ENCODE measurements around the gene EGFR. TPM values are rescaled to one million over a fixed set of nuclear protein-coding genes. Genes with fewer than 3 reads are reported as not detected.
A peak's percentile ranks its signal among the peaks of the same experiment; 100 is the strongest.

EGFR gene
- total RNA-seq, 1 experiment from 2014 or later = not detected

DNA sequence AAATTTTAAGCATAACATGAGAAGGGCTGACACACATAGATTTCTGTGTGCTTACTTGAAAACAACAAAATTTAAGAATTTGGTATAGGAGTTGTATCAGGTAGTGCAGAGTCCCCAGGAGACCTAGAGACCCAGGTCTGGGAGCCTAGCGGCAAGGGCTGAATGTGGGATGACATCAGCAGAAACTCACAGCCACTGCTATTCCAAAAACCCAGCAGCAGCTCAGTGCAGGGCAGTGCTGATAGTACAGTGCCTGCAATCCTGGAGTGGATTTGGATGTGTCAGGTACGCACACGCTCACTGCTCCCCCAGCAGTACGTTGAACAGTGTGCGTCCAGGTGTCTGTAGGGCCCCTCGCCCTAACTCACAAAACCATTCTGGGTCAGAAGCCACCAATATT is 87.1 kb downstream of the EGFR start:
- H3K4me2 ChIP-seq (ENCODE audit: low read depth, low read length, poor library complexity, severe bottlenecking) = no peak overlapping the region
- no peak overlapping the region for H3K9ac ChIP-seq (ENCODE audit: low read length)
- no peaks in the 10 kb centered on the region for H3K36me3 ChIP-seq (ENCODE audit: insufficient read depth, low read length)
- peaks cover 19% of the 10 kb centered on the region for H3K4me1 ChIP-seq (ENCODE audit: low read length)
- no peak for DNase-seq
- H3K9me3 ChIP-seq (ENCODE audit: low read length) = no peaks in the 10 kb centered on the region
- no peak overlapping the region for H2AFZ ChIP-seq (ENCODE audit: low read length)
- H3K27me3 ChIP-seq (ENCODE audit: low read length) = no peaks in the 10 kb centered on the region
- no peak overlapping the region for H3K27ac ChIP-seq (ENCODE audit: low read length)
- no peaks in the 10 kb centered on the region for H3K79me2 ChIP-seq (ENCODE audit: low read length)
- H3K4me3 ChIP-seq (ENCODE audit: low read length) = no peak overlapping the region
- H3K9me2 ChIP-seq (replicated peaks; ENCODE audit: insufficient read depth, low read length) = no peaks in the 10 kb centered on the region
- H4K20me1 ChIP-seq (ENCODE audit: insufficient read depth, low read depth, low read length) = no peaks in the 10 kb centered on the region

DNA sequence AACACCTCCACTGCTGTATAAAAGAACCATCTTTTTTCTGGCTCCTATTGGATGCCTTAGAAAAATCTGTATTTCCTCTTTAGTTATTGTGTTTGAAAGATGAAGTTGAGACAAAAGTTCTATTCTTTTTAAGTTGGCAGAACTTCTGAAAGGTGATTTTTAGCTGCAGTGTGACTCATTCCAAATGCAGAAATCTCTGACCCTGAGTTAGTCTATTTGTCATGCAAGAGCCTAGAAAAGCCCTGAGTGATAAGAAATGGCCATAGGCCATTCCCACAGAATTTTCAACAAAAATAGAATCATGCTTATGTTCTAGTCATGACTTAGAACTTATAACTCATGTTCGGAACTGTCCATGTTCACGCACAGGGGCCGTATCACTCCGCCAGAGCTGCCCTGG is 89.1 kb downstream of the EGFR start:
- Histone ChIP-seq H3K9ac (ENCODE audit: low read length) (no peak overlapping the region), H3K4me2 (ENCODE audit: low read depth, low read length, poor library complexity, severe bottlenecking) (peak overlapping the region; percentile 10), H3K79me2 (ENCODE audit: low read length) (no peaks in the 10 kb centered on the region)

DNA sequence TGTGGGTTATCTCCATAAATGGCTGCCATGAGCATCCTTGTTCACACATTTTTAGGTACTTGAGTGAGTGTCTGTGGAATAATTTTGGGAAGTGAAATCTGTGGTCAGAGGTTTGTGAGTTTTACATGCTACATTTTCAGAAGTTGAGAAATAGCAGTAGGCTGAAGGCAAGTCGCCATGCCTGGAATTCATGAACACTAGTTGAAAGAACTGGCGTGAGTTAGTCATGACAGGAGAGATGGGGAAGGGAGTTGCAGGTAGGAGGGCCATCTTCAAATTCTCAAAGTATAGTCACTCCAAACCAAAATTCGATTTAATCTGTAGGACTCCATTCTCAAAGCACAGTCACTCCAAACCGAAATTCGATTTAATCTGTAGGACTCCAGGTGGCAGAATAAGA is 89.6 kb downstream of the EGFR start:
- H3K27me3 ChIP-seq (ENCODE audit: low read length) = no peaks in the 10 kb centered on the region
- H3K4me3 ChIP-seq (ENCODE audit: low read length) = no peak overlapping the region
- H3K9ac ChIP-seq (ENCODE audit: low read length) = no peak overlapping the region
- H3K9me3 ChIP-seq (ENCODE audit: low read length) = no peaks in the 10 kb centered on the region
- H3K4me2 ChIP-seq (ENCODE audit: low read depth, low read length, poor library complexity, severe bottlenecking) = no peak overlapping the region
- no peaks in the 10 kb centered on the region for H4K20me1 ChIP-seq (ENCODE audit: insufficient read depth, low read depth, low read length)
- H3K9me2 ChIP-seq (replicated peaks; ENCODE audit: insufficient read depth, low read length) = no peaks in the 10 kb centered on the region
- H3K4me1 ChIP-seq (ENCODE audit: low read length) = peaks cover 25% of the 10 kb centered on the region
- H3K27ac ChIP-seq (ENCODE audit: low read length) = no peak overlapping the region
- DNase-seq = no peak
- H3K36me3 ChIP-seq (ENCODE audit: insufficient read depth, low read length) = no peaks in the 10 kb centered on the region
- no peak overlapping the region for H2AFZ ChIP-seq (ENCODE audit: low read length)
- H3K79me2 ChIP-seq (ENCODE audit: low read length) = no peaks in the 10 kb centered on the region

More for the DNA sequence above, 89.1 kb downstream of the EGFR start:
- no peaks in the 10 kb centered on the region for H3K36me3 ChIP-seq (ENCODE audit: insufficient read depth, low read length)
- no peak overlapping the region for H3K4me3 ChIP-seq (ENCODE audit: low read length)
- no peaks in the 10 kb centered on the region for H3K9me2 ChIP-seq (replicated peaks; ENCODE audit: insufficient read depth, low read length)
- peaks cover 25% of the 10 kb centered on the region for H3K4me1 ChIP-seq (ENCODE audit: low read length)
- no peak overlapping the region for H3K27ac ChIP-seq (ENCODE audit: low read length)
- no peaks in the 10 kb centered on the region for H4K20me1 ChIP-seq (ENCODE audit: insufficient read depth, low read depth, low read length)
- H2AFZ ChIP-seq (ENCODE audit: low read length) = no peak overlapping the region
- H3K9me3 ChIP-seq (ENCODE audit: low read length) = no peaks in the 10 kb centered on the region
- no peaks in the 10 kb centered on the region for H3K27me3 ChIP-seq (ENCODE audit: low read length)
- no peak for DNase-seq

DNA sequence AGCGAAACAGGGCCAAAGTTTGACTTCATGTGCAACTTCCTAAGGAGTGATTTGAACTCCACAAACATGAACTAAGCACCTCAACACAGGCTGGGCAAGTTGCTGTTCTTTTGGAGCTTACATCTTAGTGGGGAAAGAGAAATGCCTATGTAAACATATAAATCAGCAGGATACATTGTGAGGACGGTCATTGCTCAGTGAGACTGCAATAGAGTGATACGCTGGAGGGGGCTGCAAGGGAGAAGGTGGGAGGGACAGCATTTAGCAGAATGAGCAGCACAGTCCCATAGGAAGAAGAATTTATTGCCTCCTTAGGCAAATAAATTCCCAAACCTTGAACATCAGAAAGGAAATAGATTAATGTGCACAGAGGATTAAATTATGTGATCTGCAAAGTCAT is 90.0 kb downstream of the EGFR start:
- no peak overlapping the region for H3K4me3 ChIP-seq (ENCODE audit: low read length)
- no peaks in the 10 kb centered on the region for H3K36me3 ChIP-seq (ENCODE audit: insufficient read depth, low read length)
- no peaks in the 10 kb centered on the region for H3K27me3 ChIP-seq (ENCODE audit: low read length)
- H3K9me2 ChIP-seq (replicated peaks; ENCODE audit: insufficient read depth, low read length) = no peaks in the 10 kb centered on the region
- no peaks in the 10 kb centered on the region for H3K79me2 ChIP-seq (ENCODE audit: low read length)
- no peak overlapping the region for H3K9ac ChIP-seq (ENCODE audit: low read length)
- H3K4me2 ChIP-seq (ENCODE audit: low read depth, low read length, poor library complexity, severe bottlenecking) = no peak overlapping the region
- no peak overlapping the region for H3K27ac ChIP-seq (ENCODE audit: low read length)
- peaks cover 25% of the 10 kb centered on the region for H3K4me1 ChIP-seq (ENCODE audit: low read length)
- H3K9me3 ChIP-seq (ENCODE audit: low read length) = no peaks in the 10 kb centered on the region
- no peak for DNase-seq
- H2AFZ ChIP-seq (ENCODE audit: low read length) = no peak overlapping the region
- H4K20me1 ChIP-seq (ENCODE audit: insufficient read depth, low read depth, low read length) = no peaks in the 10 kb centered on the region

DNA sequence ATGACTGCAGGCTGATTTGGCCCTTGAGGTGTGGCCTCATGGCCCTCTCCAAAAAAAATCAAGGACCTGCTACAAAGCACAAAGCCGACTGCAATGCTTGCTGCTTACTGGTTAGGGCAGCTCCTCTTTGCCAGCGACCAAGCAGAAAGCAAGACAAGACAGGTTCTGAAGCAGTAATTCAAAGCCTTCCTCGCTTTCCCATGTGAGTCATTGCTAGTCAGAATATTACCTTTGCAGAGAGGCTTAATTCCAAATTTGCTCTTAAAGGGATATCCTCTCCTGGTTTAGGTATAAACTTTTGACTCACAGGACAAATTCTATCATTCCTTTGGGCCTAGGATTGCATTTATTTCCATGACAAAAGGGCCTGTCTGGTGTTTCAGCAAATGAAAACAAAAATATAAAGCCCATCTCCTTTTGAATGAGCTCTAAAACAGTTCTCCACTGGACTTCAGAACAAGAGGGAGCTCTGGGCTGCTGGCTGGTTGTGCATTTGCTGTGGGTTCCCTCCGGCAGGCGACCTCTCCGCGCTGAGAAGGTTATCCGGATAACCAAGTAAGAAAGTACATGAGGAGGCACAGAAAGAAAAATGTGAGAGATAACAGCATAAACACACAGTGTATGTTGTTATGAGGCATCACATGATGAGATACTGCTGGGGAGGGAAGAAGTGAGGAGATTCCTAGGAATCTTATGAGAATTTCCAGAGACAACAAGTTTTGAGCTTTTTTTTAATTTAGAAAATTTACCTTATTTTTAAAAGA is 90.8 kb downstream of the EGFR start:
- Histone ChIP-seq H3K4me1 (ENCODE audit: low read length) (peaks cover 25% of the 10 kb centered on the region), H3K9me2 (replicated peaks; ENCODE audit: insufficient read depth, low read length) (no peaks in the 10 kb centered on the region), H3K79me2 (ENCODE audit: low read length) (no peaks in the 10 kb centered on the region), H3K9me3 (ENCODE audit: low read length) (no peaks in the 10 kb centered on the region), H2AFZ (ENCODE audit: low read length) (no peak overlapping the region), H3K36me3 (ENCODE audit: insufficient read depth, low read length) (no peaks in the 10 kb centered on the region), H3K27ac (ENCODE audit: low read length) (no peak overlapping the region), H4K20me1 (ENCODE audit: insufficient read depth, low read depth, low read length) (no peaks in the 10 kb centered on the region), H3K9ac (ENCODE audit: low read length) (no peak overlapping the region), H3K4me2 (ENCODE audit: low read depth, low read length, poor library complexity, severe bottlenecking) (no peak overlapping the region), H3K27me3 (ENCODE audit: low read length) (no peaks in the 10 kb centered on the region), H3K4me3 (ENCODE audit: low read length) (no peak overlapping the region)
- DNase-seq = no peak

DNA sequence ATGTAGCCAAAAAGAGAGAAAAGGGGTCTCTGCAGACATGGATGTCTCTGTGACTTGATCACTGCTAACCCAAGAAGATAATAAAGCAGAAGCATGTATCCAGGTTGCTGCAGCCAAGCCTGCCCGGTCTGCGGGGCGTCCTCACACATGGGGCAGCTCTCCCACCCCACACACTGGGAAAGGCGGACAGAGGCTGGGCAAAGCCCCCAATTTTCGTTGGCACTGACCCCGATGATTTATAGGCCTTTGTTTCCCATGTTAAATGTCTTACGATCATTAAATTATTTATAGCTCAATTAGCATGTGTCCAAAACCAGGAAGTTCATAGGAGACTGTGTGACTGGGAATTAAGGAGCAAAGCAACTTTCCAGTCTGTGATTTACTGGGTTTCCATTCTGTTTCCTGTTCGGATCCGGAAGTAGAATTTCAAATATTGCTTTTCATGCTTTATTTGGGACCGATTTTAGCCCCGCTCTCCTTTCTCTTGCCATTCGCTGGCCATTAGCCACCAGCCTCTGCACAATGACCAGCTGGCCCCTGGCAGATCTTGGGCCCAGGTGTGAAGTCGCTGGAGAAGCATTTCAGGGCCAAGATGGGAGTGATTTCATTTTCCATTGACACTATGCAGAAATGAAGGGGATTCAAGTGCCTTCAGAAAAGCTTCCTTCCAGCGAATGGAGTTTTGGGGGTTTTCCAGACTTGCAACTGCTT is 91.6 kb downstream of the EGFR start:
- Histone ChIP-seq H3K9me2 (replicated peaks; ENCODE audit: insufficient read depth, low read length) (no peaks in the 10 kb centered on the region), H3K9ac (ENCODE audit: low read length) (no peak overlapping the region), H4K20me1 (ENCODE audit: insufficient read depth, low read depth, low read length) (no peaks in the 10 kb centered on the region), H3K79me2 (ENCODE audit: low read length) (no peaks in the 10 kb centered on the region), H3K4me1 (ENCODE audit: low read length) (peaks cover 25% of the 10 kb centered on the region), H3K27ac (ENCODE audit: low read length) (no peak overlapping the region), H3K36me3 (ENCODE audit: insufficient read depth, low read length) (no peaks in the 10 kb centered on the region), H3K9me3 (ENCODE audit: low read length) (no peaks in the 10 kb centered on the region), H3K4me2 (ENCODE audit: low read depth, low read length, poor library complexity, severe bottlenecking) (no peak overlapping the region), H2AFZ (ENCODE audit: low read length) (no peak overlapping the region), H3K27me3 (ENCODE audit: low read length) (no peaks in the 10 kb centered on the region), H3K4me3 (ENCODE audit: low read length) (no peak overlapping the region)
- no peak for DNase-seq

DNA sequence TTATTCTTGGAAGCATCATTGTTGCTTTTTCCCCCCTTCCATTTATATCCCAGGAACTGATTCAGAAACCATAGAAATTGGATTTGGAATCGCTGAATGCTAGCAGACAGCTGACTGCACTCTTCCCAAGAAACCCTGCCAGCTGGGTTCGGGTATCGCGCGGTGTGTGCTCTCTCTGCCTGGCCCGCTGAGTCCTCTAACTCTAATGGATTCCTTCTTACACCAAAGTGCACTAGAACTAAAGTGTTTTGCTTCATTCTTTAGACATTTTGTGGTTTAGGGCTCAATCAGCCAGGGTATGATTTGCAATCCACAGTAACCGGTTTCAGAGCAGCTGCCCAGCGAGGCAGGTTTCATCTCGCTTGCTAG is 92.2 kb downstream of the EGFR start:
- Histone ChIP-seq H3K9ac (ENCODE audit: low read length) (no peak overlapping the region), H3K4me3 (ENCODE audit: low read length) (no peak overlapping the region), H3K27ac (ENCODE audit: low read length) (no peak overlapping the region), H3K79me2 (ENCODE audit: low read length) (no peaks in the 10 kb centered on the region), H3K27me3 (ENCODE audit: low read length) (no peaks in the 10 kb centered on the region), H3K4me2 (ENCODE audit: low read depth, low read length, poor library complexity, severe bottlenecking) (no peak overlapping the region), H3K4me1 (ENCODE audit: low read length) (peaks cover 25% of the 10 kb centered on the region), H3K9me3 (ENCODE audit: low read length) (no peaks in the 10 kb centered on the region), H4K20me1 (ENCODE audit: insufficient read depth, low read depth, low read length) (no peaks in the 10 kb centered on the region), H2AFZ (ENCODE audit: low read length) (no peak overlapping the region), H3K9me2 (replicated peaks; ENCODE audit: insufficient read depth, low read length) (no peaks in the 10 kb centered on the region), H3K36me3 (ENCODE audit: insufficient read depth, low read length) (no peaks in the 10 kb centered on the region)
- DNase-seq = no peak

DNA sequence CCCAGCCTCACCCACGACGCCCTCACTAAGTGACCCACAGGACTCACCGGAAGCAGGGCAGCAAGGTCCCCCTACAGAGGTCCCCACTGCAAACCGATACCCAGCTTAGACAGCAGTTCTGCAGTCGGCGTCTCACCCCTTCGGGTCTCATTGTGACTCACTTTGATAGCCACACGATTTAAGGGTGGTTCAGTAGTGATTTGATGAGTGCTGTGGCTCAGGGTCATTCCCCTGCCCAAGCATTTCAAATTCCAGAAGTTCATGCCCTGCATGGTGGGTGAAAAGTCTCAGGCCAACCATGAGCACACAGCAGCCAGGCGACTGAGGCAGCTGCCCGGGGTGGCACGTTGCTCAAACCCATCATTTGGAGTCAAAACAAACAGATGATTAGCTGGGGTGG is 93.2 kb downstream of the EGFR start:
- DNase-seq = no peak
- H3K27me3 ChIP-seq (ENCODE audit: low read length) = no peaks in the 10 kb centered on the region
- H3K9me3 ChIP-seq (ENCODE audit: low read length) = no peaks in the 10 kb centered on the region
- no peaks in the 10 kb centered on the region for H3K79me2 ChIP-seq (ENCODE audit: low read length)
- H2AFZ ChIP-seq (ENCODE audit: low read length) = no peak overlapping the region
- H4K20me1 ChIP-seq (ENCODE audit: insufficient read depth, low read depth, low read length) = no peaks in the 10 kb centered on the region
- H3K4me2 ChIP-seq (ENCODE audit: low read depth, low read length, poor library complexity, severe bottlenecking) = no peak overlapping the region
- peaks cover 23% of the 10 kb centered on the region for H3K4me1 ChIP-seq (ENCODE audit: low read length)
- H3K4me3 ChIP-seq (ENCODE audit: low read length) = no peak overlapping the region
- no peaks in the 10 kb centered on the region for H3K36me3 ChIP-seq (ENCODE audit: insufficient read depth, low read length)
- H3K27ac ChIP-seq (ENCODE audit: low read length) = no peak overlapping the region
- H3K9me2 ChIP-seq (replicated peaks; ENCODE audit: insufficient read depth, low read length) = no peaks in the 10 kb centered on the region
- H3K9ac ChIP-seq (ENCODE audit: low read length) = no peak overlapping the region
